Measurements from ENCODE around the gene DESI1.
"Not testable (repeated sequence)": the region's sequence is repeated elsewhere in the genome, so short reads cannot be mapped to it uniquely, and the experiment has no call there.

The DESI1 gene

DNA sequence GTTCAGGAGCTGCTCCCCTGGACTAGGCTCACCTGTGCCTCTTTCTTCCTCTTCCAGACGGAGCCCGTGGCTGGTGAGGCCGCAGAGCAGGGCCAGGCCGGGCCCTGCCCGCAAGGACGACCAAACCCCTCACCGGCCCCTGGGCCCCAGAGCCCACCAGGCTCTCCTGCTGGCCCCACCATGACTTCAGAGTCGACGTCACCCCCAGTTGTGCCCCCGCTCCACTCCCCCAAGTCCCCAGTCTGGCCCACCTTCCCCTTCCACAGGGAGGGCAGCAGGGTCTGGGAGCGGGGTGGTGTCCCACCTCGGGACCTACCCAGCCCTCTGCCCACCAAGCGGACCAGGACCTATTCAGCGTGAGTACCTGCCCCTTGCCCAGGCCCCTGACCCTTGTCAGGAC is 49.1 kb downstream of the DESI1 start:
- no peak for DNase-seq
- CTCF ChIA-PET = no interaction called here

DNA sequence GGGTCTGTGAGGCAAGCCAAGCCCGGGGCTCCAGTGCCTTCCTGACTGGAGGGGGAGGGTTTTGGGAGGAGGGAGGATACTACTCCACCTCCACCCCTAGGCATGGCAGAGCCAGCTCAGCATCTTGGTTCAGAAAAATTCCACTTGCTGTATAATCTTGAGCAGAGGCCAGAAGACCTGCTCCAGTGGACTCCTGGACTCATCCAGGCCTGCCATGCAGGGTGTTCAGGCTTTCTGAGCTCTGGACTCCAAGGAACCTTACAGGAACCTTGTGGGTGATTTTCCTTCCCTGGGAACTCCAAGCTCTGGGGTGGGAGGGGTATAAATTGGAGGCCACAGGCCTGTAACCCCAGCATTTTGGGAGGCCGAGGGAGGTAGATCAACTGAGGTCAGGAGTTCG is 50.6 kb downstream of the DESI1 start:
- no peaks in the 10 kb centered on the region for H3K36me3 Mint-ChIP-seq

More for the DNA sequence above, 49.1 kb downstream of the DESI1 start:
- Mint-ChIP-seq H3K4me3 (no peak overlapping the region), H3K27ac (no peak overlapping the region), H3K36me3 (peaks cover 2% of the 10 kb centered on the region), H3K9me3 (no peaks in the 10 kb centered on the region), H3K4me1 (no peaks in the 10 kb centered on the region), H3K27me3 (peaks cover 27% of the 10 kb centered on the region)

DNA sequence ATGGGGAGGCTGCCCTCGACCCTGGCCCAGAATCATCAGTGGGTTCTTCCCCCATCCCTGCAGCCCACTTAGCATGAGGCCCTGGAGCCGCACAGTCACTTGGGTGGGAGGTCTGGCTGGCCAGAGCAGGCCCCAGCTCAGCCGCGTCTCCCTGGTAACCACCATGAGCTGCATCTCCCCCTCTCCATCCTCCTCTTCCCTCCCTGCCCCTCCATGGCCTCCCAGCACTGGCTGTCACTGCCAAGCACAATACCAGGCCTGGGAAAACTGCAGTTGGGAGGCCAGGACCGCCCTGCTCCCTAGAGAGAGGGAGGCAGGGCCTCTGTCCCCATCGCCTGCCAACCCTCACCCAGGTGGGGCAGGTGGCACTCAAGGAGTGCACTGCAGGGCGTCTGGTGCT is 52.0 kb downstream of the DESI1 start:
- H3K9me3 Mint-ChIP-seq = no peaks in the 10 kb centered on the region
- CTCF ChIA-PET = interaction anchor here (0.9 to 1.5 kb wide), 2 partner anchors 25 to 30 kb away, joined by 3 to 4 read pairs; partner anchors contain the start of gene POLR3H
- peaks cover 38% of the 10 kb centered on the region for H3K27me3 Mint-ChIP-seq
- no peak overlapping the region for H3K27ac Mint-ChIP-seq
- peaks cover 2% of the 10 kb centered on the region for H3K4me1 Mint-ChIP-seq
- H3K36me3 Mint-ChIP-seq = no peaks in the 10 kb centered on the region
- H3K4me3 Mint-ChIP-seq = no peak overlapping the region
- DNase-seq = no peak

More for the DNA sequence above, 50.6 kb downstream of the DESI1 start:
- peaks cover 38% of the 10 kb centered on the region for H3K27me3 Mint-ChIP-seq
- H3K27ac Mint-ChIP-seq = no peak overlapping the region
- H3K4me1 Mint-ChIP-seq = peaks cover 2% of the 10 kb centered on the region
- no peak overlapping the region for H3K4me3 Mint-ChIP-seq
- CTCF ChIA-PET = no interaction called here
- no peak for DNase-seq
- H3K9me3 Mint-ChIP-seq = no peaks in the 10 kb centered on the region

DNA sequence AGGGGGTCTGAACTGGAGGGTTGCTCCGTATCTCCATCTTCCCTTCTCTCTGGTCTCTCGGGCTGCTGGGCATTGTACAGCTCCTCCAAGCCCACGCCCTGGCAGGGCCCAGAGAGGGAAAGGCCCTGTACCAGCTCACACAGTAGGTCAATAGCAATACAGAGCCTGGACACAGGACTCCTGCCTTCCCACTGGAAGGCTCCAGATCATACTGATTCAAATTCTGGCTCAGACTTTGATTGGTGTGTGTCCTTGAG is 53.4 kb downstream of the DESI1 start:
- H3K4me1 Mint-ChIP-seq = peaks cover 2% of the 10 kb centered on the region
- no peaks in the 10 kb centered on the region for H3K36me3 Mint-ChIP-seq
- H3K27ac Mint-ChIP-seq = no peak overlapping the region
- no peak for DNase-seq
- peaks cover 45% of the 10 kb centered on the region for H3K27me3 Mint-ChIP-seq
- CTCF ChIA-PET = interaction anchor here (1.2 kb wide), 1 partner anchor 10 kb away, joined by 3 read pairs; no protein-coding TSS in a partner anchor
- H3K9me3 Mint-ChIP-seq = no peaks in the 10 kb centered on the region
- no peak overlapping the region for H3K4me3 Mint-ChIP-seq

DNA sequence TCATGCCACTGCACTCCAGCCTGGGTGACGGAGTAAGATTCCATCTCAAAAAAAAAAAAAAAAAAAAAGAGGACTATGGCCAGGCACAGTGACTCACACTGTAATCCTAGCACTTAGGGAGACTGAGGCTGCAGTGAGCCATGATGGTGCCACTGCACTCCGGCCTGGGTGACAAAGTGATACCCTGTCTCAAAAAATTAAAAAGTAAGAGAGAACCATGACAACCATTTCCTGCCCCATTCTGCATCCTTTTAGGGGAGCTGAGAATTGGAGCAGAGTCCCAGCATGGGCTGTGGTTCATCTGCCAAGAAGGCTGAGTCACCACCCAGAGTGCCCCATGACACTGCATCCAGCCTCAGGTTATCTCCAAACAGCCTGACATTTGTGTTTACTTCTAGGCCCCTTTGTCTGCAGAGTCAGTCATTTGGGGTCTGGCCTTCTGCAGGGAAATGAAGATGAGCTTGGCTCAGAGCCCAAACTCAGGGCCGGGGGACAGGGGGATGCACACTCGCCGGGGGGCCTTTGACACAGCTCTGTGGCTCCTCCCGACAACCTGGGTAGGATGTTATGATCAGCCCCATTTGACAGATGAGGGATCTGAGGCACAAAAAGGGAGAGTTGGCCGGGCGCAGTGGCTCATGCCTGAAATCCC is 55.3 kb downstream of the DESI1 start:
- no peak overlapping the region for H3K4me3 Mint-ChIP-seq
- H3K4me1 Mint-ChIP-seq = peaks cover 2% of the 10 kb centered on the region
- CTCF ChIA-PET = interaction anchor here (0.6 to 1.0 kb wide), 2 partner anchors 14 kb away, joined by 3 read pairs; no protein-coding TSS in a partner anchor
- peak; percentile 45 for DNase-seq
- no peaks in the 10 kb centered on the region for H3K36me3 Mint-ChIP-seq
- peaks cover 64% of the 10 kb centered on the region for H3K27me3 Mint-ChIP-seq
- H3K27ac Mint-ChIP-seq = no peak overlapping the region
- H3K9me3 Mint-ChIP-seq = no peaks in the 10 kb centered on the region

DNA sequence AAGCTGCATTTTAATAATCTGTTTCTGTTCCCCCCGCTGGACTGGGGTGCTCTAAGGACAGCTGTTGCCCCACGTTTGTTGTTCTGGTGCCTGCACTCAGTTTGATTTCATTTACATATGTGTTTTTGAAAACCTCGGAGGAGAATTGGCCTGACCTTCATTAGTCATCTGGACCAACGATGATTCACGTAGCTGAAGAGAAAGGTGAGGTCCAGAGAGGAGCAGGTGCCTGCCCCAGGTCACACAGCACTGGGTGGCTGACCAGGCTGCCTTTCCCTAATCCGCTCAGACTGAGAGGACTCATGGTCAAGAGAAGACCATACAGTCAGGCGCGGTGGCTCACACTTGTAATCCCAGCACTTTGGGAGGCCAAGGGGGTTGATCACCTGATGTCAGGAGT is 56.3 kb downstream of the DESI1 start:
- H3K4me1 Mint-ChIP-seq = peaks cover 2% of the 10 kb centered on the region
- no peak overlapping the region for H3K27ac Mint-ChIP-seq
- H3K4me3 Mint-ChIP-seq = no peak overlapping the region
- CTCF ChIA-PET = interaction anchor here (0.6 kb wide), 1 partner anchor 13 kb away, joined by 3 read pairs; no protein-coding TSS in a partner anchor
- no peaks in the 10 kb centered on the region for H3K36me3 Mint-ChIP-seq
- H3K9me3 Mint-ChIP-seq = no peaks in the 10 kb centered on the region
- H3K27me3 Mint-ChIP-seq = peaks cover 68% of the 10 kb centered on the region
- no peak for DNase-seq

DNA sequence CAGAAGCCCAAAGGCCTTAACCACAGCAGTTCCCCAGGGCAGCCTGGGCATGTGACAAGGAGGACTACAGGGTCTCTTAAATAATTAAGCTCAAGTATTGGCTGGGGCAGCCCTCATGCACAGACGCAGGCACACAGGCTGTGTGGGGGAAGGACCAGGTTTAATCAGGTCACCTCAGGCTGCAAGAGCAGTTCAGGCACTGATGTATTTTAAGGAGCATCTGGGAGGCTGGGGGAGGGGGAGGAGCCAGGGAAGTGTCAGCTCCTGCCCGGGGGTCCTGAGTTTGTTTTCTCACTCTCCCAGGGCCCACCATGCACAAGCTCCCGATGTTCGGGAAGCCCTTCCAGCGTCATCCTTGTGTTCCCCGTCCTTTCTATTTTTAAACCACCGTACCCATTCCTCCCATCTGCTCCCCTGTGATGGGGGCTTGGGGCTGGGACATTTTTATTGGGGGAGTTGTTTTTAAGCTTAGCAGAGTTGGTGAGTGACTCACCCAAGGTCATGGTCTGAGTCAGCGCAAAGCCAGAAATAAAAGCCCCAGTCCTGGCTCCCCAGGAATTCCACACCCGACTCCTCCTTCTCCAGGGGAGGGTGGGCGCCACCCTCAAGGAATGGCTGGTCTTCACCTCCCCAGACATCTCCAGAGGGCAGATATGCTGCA is 57.7 kb downstream of the DESI1 start:
- H3K27ac Mint-ChIP-seq = no peak overlapping the region
- peaks cover 70% of the 10 kb centered on the region for H3K27me3 Mint-ChIP-seq
- H3K9me3 Mint-ChIP-seq = no peaks in the 10 kb centered on the region
- DNase-seq = no peak
- H3K4me3 Mint-ChIP-seq = no peak overlapping the region
- peaks cover 2% of the 10 kb centered on the region for H3K4me1 Mint-ChIP-seq
- CTCF ChIA-PET = no interaction called here
- H3K36me3 Mint-ChIP-seq = no peaks in the 10 kb centered on the region

DNA sequence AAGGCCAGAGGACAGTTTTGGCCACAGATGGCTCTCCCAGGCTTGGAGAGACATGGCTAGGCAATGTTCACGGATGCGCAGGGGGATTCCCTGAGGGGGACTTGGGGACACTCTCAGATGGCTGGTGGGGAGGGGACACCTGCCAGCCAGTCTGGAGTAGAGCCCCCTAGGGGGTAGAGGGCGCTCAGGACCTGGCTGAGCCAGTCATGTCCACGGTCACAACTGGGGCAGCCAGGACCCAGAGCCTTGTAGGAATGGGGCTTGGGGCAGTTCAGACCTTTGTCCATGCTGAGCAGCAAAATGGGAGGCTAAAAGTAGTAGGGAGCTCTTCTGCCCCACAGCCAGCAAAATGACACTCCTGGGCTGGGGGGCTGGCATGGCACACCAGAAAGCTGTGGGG is 58.4 kb downstream of the DESI1 start:
- CTCF ChIA-PET = no interaction called here
- Mint-ChIP-seq H3K4me3 (no peak overlapping the region), H3K27ac (no peak overlapping the region), H3K36me3 (no peaks in the 10 kb centered on the region), H3K27me3 (peaks cover 70% of the 10 kb centered on the region), H3K9me3 (no peaks in the 10 kb centered on the region), H3K4me1 (peaks cover 5% of the 10 kb centered on the region)
- DNase-seq = no peak

DNA sequence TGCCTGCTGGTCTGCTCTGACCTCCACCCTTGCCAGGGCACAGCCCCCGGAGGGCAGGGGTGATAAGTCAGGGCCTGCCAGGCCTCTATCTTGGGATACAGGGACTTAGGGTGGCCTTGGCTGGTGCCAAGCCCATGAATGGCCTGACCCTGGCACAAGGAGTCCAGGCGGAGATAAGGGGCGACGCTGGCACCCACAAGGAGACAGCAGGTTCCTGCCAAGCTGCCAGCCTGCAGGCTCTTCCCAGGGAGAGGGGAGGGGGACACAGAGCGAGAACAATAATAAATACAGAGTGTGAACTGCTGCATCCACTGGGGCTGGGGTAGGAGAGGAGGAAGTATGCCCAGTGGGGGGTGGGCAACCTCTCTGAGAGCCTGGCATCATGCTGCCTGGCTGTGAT is 59.1 kb downstream of the DESI1 start:
- DNase-seq = no peak
- CTCF ChIA-PET = no interaction called here
- no peaks in the 10 kb centered on the region for H3K36me3 Mint-ChIP-seq
- H3K4me3 Mint-ChIP-seq = no peak overlapping the region
- H3K4me1 Mint-ChIP-seq = peaks cover 8% of the 10 kb centered on the region
- peaks cover 75% of the 10 kb centered on the region for H3K27me3 Mint-ChIP-seq
- H3K9me3 Mint-ChIP-seq = no peaks in the 10 kb centered on the region
- no peak overlapping the region for H3K27ac Mint-ChIP-seq

DNA sequence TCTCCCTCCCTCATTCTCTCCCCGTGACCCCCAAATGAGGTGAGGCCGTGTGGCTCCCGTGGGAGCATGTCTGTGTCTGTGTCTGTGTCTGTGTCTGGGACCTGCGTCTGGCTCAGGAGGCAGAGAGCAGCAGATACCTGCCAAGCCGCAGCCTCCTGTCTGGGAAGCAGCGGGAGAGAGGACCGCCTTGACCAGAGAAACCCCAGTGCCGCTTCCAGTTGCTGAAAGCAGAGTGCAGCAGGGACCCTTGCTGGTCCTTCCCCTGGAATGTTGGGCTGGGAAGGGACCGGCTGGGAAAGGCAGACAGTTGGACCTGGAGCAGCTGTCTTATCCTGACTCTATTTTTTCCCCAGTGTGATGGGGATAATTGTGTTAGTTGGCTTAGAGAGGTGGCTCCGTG is 59.5 kb downstream of the DESI1 start:
- Mint-ChIP-seq H3K4me3 (no peak overlapping the region), H3K9me3 (no peaks in the 10 kb centered on the region), H3K27ac (no peak overlapping the region), H3K36me3 (no peaks in the 10 kb centered on the region), H3K27me3 (peaks cover 75% of the 10 kb centered on the region), H3K4me1 (peaks cover 8% of the 10 kb centered on the region)
- no peak for DNase-seq
- CTCF ChIA-PET = interaction anchor here (0.5 kb wide), 1 partner anchor 157 kb away, joined by 3 read pairs; no protein-coding TSS in a partner anchor

DNA sequence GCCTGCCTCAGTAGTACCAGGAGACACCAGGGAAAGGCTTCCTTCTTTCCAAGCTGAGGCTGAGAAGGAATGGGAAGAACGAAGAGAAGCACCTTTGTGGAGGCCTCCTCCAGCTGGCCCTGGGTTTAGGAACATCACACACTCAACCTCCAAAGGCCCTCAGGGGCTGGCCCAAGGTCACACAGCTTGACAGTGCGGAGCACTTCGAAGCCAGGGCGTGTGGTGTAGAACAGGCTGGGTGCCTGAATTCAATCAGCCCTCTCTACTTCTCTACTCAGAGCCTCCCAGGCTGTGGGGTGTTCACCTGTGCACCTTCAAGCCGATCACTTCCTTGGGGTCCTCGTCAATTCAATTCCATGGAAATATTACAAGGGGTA is 60.8 kb downstream of the DESI1 start:
- DNase-seq = no peak
- no peaks in the 10 kb centered on the region for H3K36me3 Mint-ChIP-seq
- no peaks in the 10 kb centered on the region for H3K9me3 Mint-ChIP-seq
- no peak overlapping the region for H3K4me3 Mint-ChIP-seq
- H3K27ac Mint-ChIP-seq = no peak overlapping the region
- CTCF ChIA-PET = no interaction called here
- peaks cover 76% of the 10 kb centered on the region for H3K27me3 Mint-ChIP-seq
- H3K4me1 Mint-ChIP-seq = peaks cover 6% of the 10 kb centered on the region

DNA sequence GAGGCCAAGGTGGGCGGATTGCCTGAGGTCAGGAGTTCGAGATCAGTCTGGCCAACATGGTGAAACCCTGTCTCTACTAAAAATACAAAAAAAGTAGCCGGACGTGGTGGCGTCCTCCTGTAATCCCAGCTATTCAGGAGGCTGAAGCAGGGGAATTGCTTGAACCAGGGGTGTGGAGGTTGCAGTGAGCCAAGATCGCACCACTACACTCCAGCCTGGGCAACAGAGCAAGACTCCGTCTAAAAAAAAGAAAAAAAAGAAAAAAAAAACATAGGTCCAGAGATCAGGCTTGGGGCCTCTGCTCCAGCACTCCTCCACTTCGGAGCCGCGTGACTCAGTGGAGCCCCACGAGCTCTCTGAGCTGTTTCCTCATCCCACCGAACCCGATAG is 62.6 kb downstream of the DESI1 start:
- H3K27me3 Mint-ChIP-seq = peaks cover 82% of the 10 kb centered on the region
- CTCF ChIA-PET, H3K27ac Mint-ChIP-seq, H3K4me3 Mint-ChIP-seq, H3K36me3 Mint-ChIP-seq, DNase-seq, H3K9me3 Mint-ChIP-seq, H3K4me1 Mint-ChIP-seq: not testable (repeated sequence)

DNA sequence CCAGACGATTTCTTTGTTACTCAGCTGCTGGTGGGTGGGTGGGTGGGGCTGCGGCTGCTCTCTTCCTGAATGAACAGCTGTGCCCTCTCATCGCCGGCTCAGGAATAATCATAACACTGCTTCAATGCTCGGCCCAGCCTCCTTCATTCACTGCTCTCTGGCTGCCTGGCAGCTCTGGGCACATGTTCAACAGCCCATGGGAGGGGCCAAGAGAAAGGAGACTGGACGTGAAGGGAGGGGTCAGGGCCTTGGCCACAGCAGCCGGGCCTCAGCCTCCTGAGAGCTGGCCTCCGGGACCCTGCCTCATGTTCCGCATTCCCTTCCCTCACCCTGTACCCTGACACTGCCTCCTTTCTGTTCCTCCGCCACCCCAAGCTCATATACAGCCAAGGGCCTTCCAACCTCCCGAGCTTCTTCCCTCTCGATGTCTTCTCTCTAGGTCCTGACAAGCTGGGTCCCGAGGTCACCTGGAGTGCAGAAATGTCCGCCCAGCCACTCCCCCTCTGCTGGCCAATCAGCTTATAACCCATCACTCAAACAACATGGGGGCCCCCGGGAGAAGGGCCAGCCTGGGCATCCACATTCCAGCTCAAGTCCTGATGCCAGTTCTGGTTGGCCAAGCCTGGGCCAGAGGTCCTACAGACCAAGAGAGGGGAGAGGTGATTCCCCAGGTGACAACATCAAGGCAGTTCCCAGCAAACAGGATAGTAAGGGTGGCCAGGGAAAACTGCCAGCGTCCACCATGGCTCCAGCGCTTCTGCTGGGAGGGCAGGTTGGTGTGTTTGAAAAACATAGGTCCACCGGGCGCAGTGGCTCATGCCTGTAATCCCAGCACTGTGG is 63.2 kb downstream of the DESI1 start:
- Mint-ChIP-seq H3K27ac (no peak overlapping the region), H3K4me3 (no peak overlapping the region), H3K27me3 (peaks cover 83% of the 10 kb centered on the region), H3K36me3 (no peaks in the 10 kb centered on the region), H3K4me1 (peaks cover 6% of the 10 kb centered on the region), H3K9me3 (no peaks in the 10 kb centered on the region)
- no peak for DNase-seq
- CTCF ChIA-PET = no interaction called here

DNA sequence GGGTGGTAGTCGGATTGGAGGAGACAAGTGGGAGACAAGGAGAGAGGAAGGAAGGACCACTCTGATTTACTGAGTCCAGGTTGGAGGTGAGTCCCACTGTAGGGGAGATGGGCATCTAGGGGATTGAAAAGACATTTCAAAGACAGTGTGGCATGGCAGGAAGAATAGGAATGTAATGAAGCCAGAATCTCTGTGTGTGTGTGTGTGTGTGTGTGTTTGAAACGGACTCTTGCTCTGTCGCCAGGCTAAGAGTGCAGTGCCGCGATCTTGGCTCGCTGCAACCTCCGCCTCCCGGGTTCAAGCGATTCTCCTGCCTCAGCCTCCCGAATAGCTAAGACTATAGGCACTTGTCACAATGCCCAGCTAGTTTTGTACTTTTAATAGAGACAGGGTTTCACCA is 64.3 kb downstream of the DESI1 start:
- CTCF ChIA-PET = no interaction called here
- H3K4me1 Mint-ChIP-seq = peaks cover 6% of the 10 kb centered on the region
- DNase-seq = no peak
- H3K4me3 Mint-ChIP-seq = no peak overlapping the region
- no peaks in the 10 kb centered on the region for H3K9me3 Mint-ChIP-seq
- H3K27me3 Mint-ChIP-seq = peaks cover 82% of the 10 kb centered on the region
- H3K27ac Mint-ChIP-seq = no peak overlapping the region
- no peaks in the 10 kb centered on the region for H3K36me3 Mint-ChIP-seq

Data from activated naive CD4-positive, alpha-beta T cell treated with anti-CD3 and anti-CD28 coated beads, Interleukin-2, amount 10 ng/mL, durations not matched to agents 7 days and 5 days (primary cell).